Epithelial cell of proximal tubule (primary cell): ENCODE data around the gene P3H3. TPM values are rescaled to one million over a fixed set of nuclear protein-coding genes. Genes with fewer than 3 reads are reported as not detected.

Experiments
- DNase-seq: peaks from one replicate; pipeline ENCODE4 v3.0.0-alpha.2; 2011; ENCODE audit warnings: low read depth
- H3K4me3 ChIP-seq: 2 replicates; pipeline ENCODE4 v1.5.1; 2011; ENCODE audit warnings: low read depth, mild to moderate bottlenecking, low read length
- total RNA-seq: library from RNA; depleted of rRNA; stranded (reverse); fragments of >200 nt; gene quantifications from 2 replicates; pipeline ENCODE4 v1.2.3, GENCODE V29; 2015
- TF ChIP-seq, protein P1 (sequence below): conservative IDR thresholded peaks from 2 replicates; pipeline ENCODE4 v1.5.1; 2012; ENCODE audit warnings: low read depth, mild to moderate bottlenecking, low read length

The P3H3 gene
- total RNA-seq, 1 donor from 2014 or later: 30.4 TPM

DNA sequence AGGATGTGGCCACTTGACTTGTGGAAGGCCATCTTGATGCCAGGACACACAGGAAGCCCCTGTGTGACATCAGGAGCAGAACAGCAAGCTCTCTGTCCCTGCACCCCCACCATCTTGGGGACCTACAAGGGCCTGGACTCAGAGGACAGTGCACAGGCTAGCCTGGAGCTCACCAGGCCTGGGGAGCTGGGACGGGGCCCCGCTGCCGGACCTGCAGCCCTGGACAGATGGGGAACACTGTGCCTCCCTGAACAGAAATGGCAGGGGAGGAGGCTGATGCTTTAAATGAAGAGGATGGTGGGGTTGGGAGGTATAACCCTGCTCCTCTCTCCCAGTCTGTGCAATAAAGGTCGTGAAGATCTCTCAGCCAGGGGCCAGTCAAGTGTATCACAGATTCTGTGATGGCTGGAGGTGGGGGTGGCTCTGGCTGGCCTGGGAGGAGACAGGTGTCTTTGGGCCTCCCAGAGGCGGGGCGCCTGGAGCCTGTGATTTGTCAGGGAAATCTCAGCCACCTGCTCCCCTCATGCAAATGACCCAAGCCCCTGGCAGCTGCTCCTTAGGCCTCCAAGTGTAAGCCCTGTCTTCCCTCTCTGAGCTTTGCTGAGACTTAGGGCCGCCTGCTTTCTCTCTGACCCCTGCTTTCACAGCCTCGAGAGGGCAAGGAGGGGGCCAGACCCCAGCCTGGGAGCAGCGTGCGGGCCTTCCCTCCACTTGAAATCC, 11.4 kb downstream of the P3H3 start:
- TF ChIP-seq, protein P1, sequence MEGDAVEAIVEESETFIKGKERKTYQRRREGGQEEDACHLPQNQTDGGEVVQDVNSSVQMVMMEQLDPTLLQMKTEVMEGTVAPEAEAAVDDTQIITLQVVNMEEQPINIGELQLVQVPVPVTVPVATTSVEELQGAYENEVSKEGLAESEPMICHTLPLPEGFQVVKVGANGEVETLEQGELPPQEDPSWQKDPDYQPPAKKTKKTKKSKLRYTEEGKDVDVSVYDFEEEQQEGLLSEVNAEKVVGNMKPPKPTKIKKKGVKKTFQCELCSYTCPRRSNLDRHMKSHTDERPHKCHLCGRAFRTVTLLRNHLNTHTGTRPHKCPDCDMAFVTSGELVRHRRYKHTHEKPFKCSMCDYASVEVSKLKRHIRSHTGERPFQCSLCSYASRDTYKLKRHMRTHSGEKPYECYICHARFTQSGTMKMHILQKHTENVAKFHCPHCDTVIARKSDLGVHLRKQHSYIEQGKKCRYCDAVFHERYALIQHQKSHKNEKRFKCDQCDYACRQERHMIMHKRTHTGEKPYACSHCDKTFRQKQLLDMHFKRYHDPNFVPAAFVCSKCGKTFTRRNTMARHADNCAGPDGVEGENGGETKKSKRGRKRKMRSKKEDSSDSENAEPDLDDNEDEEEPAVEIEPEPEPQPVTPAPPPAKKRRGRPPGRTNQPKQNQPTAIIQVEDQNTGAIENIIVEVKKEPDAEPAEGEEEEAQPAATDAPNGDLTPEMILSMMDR: no peak
- DNase-seq: no peak
- no peak overlapping the region for H3K4me3 ChIP-seq

DNA sequence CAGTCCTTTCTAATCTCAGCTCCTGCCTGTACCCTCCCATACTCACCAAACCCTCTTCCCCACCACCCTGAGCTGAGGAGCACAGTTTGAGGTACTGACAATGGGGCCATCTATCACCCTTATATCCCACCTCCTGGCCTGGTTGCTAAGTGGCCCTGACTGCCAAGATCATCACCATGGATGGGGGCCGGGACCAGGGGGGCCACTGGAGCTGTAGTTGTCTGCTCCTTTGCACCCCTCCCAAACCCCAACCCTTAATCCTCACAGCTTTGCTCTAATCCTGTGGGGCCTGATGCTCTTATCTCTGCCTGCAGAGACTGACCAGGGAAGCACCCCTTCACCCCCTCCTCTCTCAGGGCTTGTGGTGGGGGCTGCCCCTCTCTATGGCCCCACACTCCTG, 12.1 kb downstream of the P3H3 start:
- TF ChIP-seq, protein P1: no peak
- no peak for DNase-seq

DNA sequence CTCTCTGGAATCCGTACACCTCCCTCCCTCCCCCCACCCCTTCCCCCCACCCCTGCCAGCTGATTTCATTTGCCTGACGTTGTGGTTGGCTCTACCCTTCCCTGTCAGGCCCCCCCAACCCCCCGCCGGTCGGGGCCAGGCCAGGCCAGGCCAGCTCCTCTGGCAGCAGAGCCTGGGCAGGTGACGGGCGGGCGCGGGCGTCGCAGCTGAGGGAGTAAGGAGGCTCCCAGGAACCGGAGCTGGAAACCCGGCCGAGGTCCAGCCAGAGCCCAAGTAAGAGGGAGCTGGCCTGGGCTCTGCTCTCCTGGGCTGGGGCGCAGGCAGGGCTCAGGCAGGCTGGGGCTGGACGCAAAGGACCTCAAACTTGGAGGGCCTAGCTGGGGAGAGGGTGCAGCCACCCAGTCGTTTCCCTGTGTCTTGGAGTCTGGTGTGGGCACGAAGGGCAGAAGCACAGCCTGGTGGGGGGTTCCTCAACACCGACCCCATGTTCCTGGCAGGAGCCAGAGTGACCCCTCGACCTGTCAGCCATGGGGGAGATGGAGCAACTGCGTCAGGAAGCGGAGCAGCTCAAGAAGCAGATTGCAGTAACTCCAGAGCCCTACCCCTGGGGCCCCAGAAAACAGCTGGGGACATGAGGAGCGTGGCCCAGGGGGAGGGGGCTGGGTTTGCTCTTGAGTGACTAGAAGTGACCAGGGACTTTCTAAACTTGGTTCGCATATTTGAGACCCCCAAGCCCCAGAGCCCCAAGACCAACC, 12.7 kb downstream of the P3H3 start, which contains the start of gene GNB3:
Gene GNB3, plus strand, starts transcription at position 165 of the 755 bp plus-strand sequence. Its CDS starts 363 bp downstream, at position 528.
- no peak for DNase-seq
- no peak within 1 kb of the TSS for H3K4me3 ChIP-seq
- TF ChIP-seq, protein P1: no peak

More for the DNA sequence above, 12.1 kb downstream of the P3H3 start:
- H3K4me3 ChIP-seq: no peak overlapping the region

DNA sequence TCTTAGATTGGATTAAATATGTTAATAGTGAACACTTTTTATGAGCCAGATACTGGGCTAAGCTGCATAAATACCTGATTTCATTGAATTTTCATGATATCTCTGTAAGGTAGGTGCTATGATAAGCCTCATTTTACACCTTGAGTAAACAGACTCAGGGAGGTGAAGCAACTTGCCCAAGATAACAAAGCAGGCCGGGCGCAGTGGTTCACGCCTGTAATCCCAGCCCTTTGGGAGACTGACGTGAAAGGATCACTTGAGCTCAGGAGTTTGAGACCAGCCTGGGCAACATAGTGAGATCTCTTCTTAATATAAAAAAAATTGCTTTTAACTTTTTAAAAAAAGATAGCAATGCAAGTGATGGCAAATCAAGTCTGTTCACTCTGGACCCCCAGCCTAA, 13.9 kb downstream of the P3H3 start:
- H3K4me3 ChIP-seq: no peak overlapping the region
- TF ChIP-seq, protein P1: no peak
- no peak for DNase-seq

DNA sequence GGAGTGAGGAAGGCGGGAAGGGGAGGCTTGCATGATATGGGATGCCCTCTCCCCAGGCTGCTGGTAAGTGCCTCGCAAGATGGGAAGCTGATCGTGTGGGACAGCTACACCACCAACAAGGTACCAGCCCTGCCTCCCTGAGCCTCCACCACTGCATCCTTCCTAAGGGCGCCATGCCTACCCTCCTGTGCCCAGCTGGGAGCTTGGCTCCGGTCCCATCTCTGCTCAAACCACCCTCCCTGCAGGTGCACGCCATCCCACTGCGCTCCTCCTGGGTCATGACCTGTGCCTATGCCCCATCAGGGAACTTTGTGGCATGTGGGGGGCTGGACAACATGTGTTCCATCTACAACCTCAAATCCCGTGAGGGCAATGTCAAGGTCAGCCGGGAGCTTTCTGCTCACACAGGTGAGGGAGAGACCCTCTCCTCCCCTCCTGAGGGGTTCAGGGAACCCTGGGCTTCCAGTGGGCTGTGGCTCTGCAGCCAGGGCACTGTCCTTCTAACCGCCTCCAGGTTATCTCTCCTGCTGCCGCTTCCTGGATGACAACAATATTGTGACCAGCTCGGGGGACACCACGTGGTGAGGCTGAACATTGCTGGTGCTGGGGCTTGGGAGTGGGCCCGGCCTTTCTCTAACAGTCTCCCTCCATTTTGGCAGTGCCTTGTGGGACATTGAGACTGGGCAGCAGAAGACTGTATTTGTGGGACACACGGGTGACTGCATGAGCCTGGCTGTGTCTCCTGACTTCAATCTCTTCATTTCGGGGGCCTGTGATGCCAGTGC, 15.1 kb downstream of the P3H3 start:
- H3K4me3 ChIP-seq: no peak overlapping the region
- DNase-seq: no peak
- TF ChIP-seq, protein P1: no peak

DNA sequence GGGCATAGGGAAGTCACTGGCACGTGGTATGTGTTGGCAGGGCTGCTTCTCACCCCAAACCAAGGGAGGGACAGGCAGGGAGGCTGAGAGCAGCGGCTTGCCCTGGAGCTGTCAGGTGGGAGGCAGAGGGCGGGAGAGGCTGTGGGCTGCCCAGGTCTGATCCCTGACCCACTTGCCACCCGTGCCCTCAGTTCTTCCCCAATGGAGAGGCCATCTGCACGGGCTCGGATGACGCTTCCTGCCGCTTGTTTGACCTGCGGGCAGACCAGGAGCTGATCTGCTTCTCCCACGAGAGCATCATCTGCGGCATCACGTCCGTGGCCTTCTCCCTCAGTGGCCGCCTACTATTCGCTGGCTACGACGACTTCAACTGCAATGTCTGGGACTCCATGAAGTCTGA, 17.2 kb downstream of the P3H3 start:
- no peak for DNase-seq
- TF ChIP-seq, protein P1: no peak
- H3K4me3 ChIP-seq: no peak overlapping the region
